OCI-LY7 (cell line): ENCODE data around the gene TRIAP1. TPM values are rescaled to one million over a fixed set of nuclear protein-coding genes. Genes with fewer than 3 reads are reported as not detected.

Experiments
- BruUV-seq: library from RNA; stranded (reverse); fragments of 400-500 nt; replicated peaks from 2 replicates; lab custom pipeline; 2021; lab: Mats Ljungman, UMichigan
- CTCF ChIA-PET: fragments of 300-600 bp; sonication (Branson Sonifier 250); formaldehyde crosslinking; loops from one replicate; lab custom pipeline; 2022; ENCODE audit warnings: antibody characterized with exemption; ENCODE audit not compliant: unreplicated experiment; lab: Charles Lee
- POLR2A ChIA-PET: fragments of 300-600 bp; sonication (Branson Sonifier 250); formaldehyde crosslinking; loops from one replicate; lab custom pipeline; 2022; ENCODE audit warnings: antibody characterized with exemption; lab: Charles Lee
- DNase-seq: peaks from one replicate; pipeline ENCODE4 v3.0.0-alpha.2; 2015; ENCODE audit warnings: low spot score
- H2AFZ ChIP-seq: fragments of 200-600 bp; sonication (generic), shearing (Covaris generic); 2 replicates; pipeline ENCODE4 v1.6.1; 2014; ENCODE audit warnings: mild to moderate bottlenecking, antibody characterized with exemption, low read length, moderate library complexity
- H3K27ac ChIP-seq: fragments of 200-600 bp; sonication (generic); 2 replicates; pipeline ENCODE4 v1.5.1; 2014; ENCODE audit warnings: mixed run types, low read depth, mild to moderate bottlenecking, moderate library complexity, low read length, inconsistent platforms; ENCODE audit not compliant: poor library complexity, severe bottlenecking
- H3K36me3 ChIP-seq: fragments of 200-600 bp; sonication (generic); 2 replicates; pipeline ENCODE4 v1.6.1; 2014; ENCODE audit warnings: mild to moderate bottlenecking, antibody characterized with exemption, low read length, moderate library complexity, mixed read lengths; ENCODE audit not compliant: insufficient read depth
- H3K4me1 ChIP-seq: fragments of 200-600 bp; sonication (generic); 2 replicates; pipeline ENCODE4 v1.5.1; 2014; ENCODE audit warnings: mild to moderate bottlenecking, low read length; ENCODE audit not compliant: insufficient read depth, poor library complexity, severe bottlenecking
- H3K4me2 ChIP-seq: fragments of 200-600 bp; sonication (generic); 2 replicates; pipeline ENCODE4 v1.6.1; 2014; ENCODE audit warnings: mild to moderate bottlenecking, low read length
- H3K4me3 ChIP-seq: fragments of 200-600 bp; sonication (generic); 2 replicates; pipeline ENCODE4 v1.5.1; 2014; ENCODE audit warnings: mild to moderate bottlenecking, low read depth, low read length; ENCODE audit not compliant: poor library complexity, severe bottlenecking
- H3K79me2 ChIP-seq: fragments of 200-600 bp; sonication (generic); 2 replicates; pipeline ENCODE4 v1.6.1; 2016; ENCODE audit warnings: low read depth, mild to moderate bottlenecking, low read length, moderate library complexity, mixed read lengths; ENCODE audit not compliant: insufficient read depth
- H3K9me2 ChIP-seq: fragments of 200-600 bp; sonication (generic); 2 replicates; pipeline ENCODE4 v1.6.1; 2016; ENCODE audit warnings: mild to moderate bottlenecking, low read length, mixed read lengths; ENCODE audit not compliant: insufficient read depth
- H3K9me3 ChIP-seq: fragments of 200-600 bp; sonication (generic); 2 replicates; pipeline ENCODE4 v1.6.1; 2014; ENCODE audit warnings: mild to moderate bottlenecking, mixed run types, low read length, mixed read lengths
- H4K20me1 ChIP-seq: fragments of 200-600 bp; sonication (generic); 2 replicates; pipeline ENCODE4 v1.6.1; 2014; ENCODE audit warnings: mild to moderate bottlenecking, antibody characterized with exemption, low read length, moderate library complexity, mixed read lengths; ENCODE audit not compliant: insufficient read depth
- EZH2phosphoT487 ChIP-seq: fragments of 200-600 bp; sonication (generic); IDR thresholded peaks from 2 replicates; pipeline ENCODE4 v1.6.1; 2018; ENCODE audit warnings: low read depth, borderline replicate concordance, mild to moderate bottlenecking, mixed run types, antibody characterized with exemption, low read length, moderate library complexity, mixed read lengths
- intact Hi-C: fragments of 100-400 bp; cut with micrococcal nuclease; formaldehyde crosslinking; loops from one replicate; pipeline ENCODE4 v1.10.0; 2022; ENCODE audit not compliant: unreplicated experiment
- total RNA-seq, 2 experiments: library from RNA; depleted of rRNA in 1 of 2; stranded (reverse); fragments of >200 nt in 1 of 2; shearing (Covaris generic) in 1 of 2; gene quantifications; 2 replicates each; pipeline ENCODE4 v1.2.3, GENCODE V29; 2014 to 2022
- TF ChIP-seq, protein P1 (sequence below): fragments of 200-600 bp; sonication (generic); conservative IDR thresholded peaks from 2 replicates; pipeline ENCODE4 v1.5.1; 2014; ENCODE audit warnings: mild to moderate bottlenecking, antibody characterized with exemption, low read length, moderate library complexity, mixed read lengths

The TRIAP1 gene
- total RNA-seq, 2 experiments from 2014 or later, result 23.9 to 25.9 TPM

DNA sequence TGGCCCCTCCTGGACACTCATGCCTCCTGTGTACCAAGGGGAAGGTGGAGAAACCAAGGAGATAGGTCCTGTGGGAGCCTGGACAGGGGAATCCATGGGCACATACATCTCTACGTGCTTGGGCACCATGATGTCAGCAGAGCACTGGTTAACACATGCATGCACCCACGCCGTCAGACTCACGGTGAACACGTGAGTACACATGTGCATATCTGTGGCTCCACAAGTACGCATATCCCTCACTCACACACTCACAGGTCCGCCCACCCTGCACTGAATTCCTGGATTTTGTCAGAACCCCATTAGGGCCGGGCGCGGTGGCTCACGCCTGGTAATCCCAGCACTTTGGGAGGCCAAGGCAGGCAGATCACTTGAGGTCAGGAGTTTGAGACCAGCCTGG lies 37.4 kb downstream of the TRIAP1 start:
- CTCF ChIA-PET, result no interaction called here
- no peaks in the 10 kb centered on the region for H4K20me1 ChIP-seq
- no peaks in the 10 kb centered on the region for H3K4me1 ChIP-seq
- H3K36me3 ChIP-seq, result no peaks in the 10 kb centered on the region
- H3K4me2 ChIP-seq, result no peak overlapping the region
- H3K9me2 ChIP-seq, result no peaks in the 10 kb centered on the region
- H2AFZ ChIP-seq, result no peak overlapping the region
- intact Hi-C loops, result no loop called here
- H3K79me2 ChIP-seq, result no peaks in the 10 kb centered on the region
- no peak overlapping the region for H3K27ac ChIP-seq
- DNase-seq, result no peak
- no peak for TF ChIP-seq EZH2phosphoT487
- H3K9me3 ChIP-seq, result no peaks in the 10 kb centered on the region
- POLR2A ChIA-PET, result interaction anchor here (0.6 kb wide), 1 partner anchor 28 kb away, joined by 5 read pairs; no protein-coding TSS in a partner anchor
- H3K4me3 ChIP-seq, result no peak overlapping the region
- no TSS peak for BruUV-seq

- ChIA-PET CTCF (no interaction called here), POLR2A (no interaction called here)
- Histone ChIP-seq H3K9me2 (no peaks in the 10 kb centered on the region), H4K20me1 (no peaks in the 10 kb centered on the region), H3K4me3 (no peak overlapping the region), H3K79me2 (no peaks in the 10 kb centered on the region), H2AFZ (no peak overlapping the region), H3K36me3 (no peaks in the 10 kb centered on the region), H3K4me2 (no peak overlapping the region), H3K9me3 (no peaks in the 10 kb centered on the region), H3K27ac (no peak overlapping the region), H3K4me1 (no peaks in the 10 kb centered on the region)
- TF ChIP-seq, protein P1, sequence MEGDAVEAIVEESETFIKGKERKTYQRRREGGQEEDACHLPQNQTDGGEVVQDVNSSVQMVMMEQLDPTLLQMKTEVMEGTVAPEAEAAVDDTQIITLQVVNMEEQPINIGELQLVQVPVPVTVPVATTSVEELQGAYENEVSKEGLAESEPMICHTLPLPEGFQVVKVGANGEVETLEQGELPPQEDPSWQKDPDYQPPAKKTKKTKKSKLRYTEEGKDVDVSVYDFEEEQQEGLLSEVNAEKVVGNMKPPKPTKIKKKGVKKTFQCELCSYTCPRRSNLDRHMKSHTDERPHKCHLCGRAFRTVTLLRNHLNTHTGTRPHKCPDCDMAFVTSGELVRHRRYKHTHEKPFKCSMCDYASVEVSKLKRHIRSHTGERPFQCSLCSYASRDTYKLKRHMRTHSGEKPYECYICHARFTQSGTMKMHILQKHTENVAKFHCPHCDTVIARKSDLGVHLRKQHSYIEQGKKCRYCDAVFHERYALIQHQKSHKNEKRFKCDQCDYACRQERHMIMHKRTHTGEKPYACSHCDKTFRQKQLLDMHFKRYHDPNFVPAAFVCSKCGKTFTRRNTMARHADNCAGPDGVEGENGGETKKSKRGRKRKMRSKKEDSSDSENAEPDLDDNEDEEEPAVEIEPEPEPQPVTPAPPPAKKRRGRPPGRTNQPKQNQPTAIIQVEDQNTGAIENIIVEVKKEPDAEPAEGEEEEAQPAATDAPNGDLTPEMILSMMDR, result no peak
- no peak for TF ChIP-seq EZH2phosphoT487
- intact Hi-C loops, result no loop called here
- DNase-seq, result no peak
- no TSS peak for BruUV-seq
Observed at GRCh38 chr12:120406553-120406952, 39.6 kb downstream of the TRIAP1 start.

DNA sequence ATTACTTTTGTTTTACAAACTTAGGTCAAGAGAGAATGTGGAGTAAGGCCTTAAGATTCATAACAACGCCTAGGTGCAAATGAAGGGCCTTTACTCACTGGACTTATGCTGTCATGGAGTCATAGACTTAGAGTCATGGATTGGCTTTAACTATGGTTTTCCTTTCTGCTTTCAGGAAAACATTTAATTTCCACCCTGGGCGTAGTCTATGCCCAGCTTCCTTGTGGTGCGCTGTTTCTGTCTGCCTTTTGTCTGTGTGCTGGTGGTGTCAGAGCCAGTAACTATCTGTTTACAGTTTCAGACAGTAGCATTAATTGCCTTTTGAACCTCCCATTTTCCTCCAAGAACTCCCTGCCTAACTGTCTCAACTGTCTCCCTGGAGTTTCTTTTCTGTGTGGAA lies 40.1 kb downstream of the TRIAP1 start:
- ChIA-PET POLR2A (no interaction called here), CTCF (no interaction called here)
- DNase-seq, result no peak
- intact Hi-C loops, result no loop called here
- no peak overlapping the region for H2AFZ ChIP-seq
- H3K27ac ChIP-seq, result no peak overlapping the region
- no peaks in the 10 kb centered on the region for H3K9me3 ChIP-seq
- no peaks in the 10 kb centered on the region for H3K4me1 ChIP-seq
- TF ChIP-seq EZH2phosphoT487, result no peak
- TF ChIP-seq, protein P1, result no peak
- H3K36me3 ChIP-seq, result no peaks in the 10 kb centered on the region
- no peaks in the 10 kb centered on the region for H3K9me2 ChIP-seq
- H3K4me3 ChIP-seq, result no peak overlapping the region
- no peak overlapping the region for H3K4me2 ChIP-seq
- no TSS peak for BruUV-seq
- no peaks in the 10 kb centered on the region for H4K20me1 ChIP-seq
- H3K79me2 ChIP-seq, result no peaks in the 10 kb centered on the region
